Uterus (tissue), 2 donors: ENCODE results near the gene EXD1.
"Not testable (repeated sequence)": the region's sequence is repeated elsewhere in the genome, so short reads cannot be mapped to it uniquely, and the experiment has no call there.

Source experiments
- POLR2A ChIP-seq, 2 donors: fragments of 450-650 bp; IDR thresholded peaks; one replicate each; pipeline ENCODE4 v1.6.1; 2016; ENCODE audit warnings: antibody characterized with exemption in 2 of 2, mild to moderate bottlenecking in 1 of 2, moderate library complexity in 1 of 2
- TF ChIP-seq, protein P1 (sequence below), 4 experiments: fragments of 200-600 bp in 2 of 4; fragments of 450-650 bp in 2 of 4; sonication (generic) in 2 of 4; IDR thresholded peaks; one replicate each; pipeline ENCODE4 v1.5.1; 2016 to 2019; ENCODE audit warnings: antibody characterized with exemption in 4 of 4, mild to moderate bottlenecking in 2 of 4, moderate library complexity in 1 of 4

DNA sequence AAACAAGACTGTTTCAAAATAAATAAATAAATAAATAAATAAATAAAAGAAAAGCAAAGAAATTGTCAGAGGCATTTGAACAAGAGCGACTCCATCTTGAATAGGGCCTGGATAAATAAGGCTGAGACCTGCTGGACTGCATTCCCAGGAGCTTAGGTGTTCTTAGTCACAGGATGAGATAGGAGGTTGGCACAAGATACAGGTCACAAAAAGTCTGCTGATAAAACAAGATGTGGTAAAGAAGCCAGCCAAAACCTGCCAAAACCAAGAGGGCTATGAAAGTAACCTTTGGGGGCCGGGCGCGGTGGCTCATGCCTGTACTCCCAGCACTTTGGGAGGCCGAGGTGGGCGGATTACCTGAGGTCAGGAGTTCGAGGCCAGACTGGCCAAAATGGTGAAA is 91.4 kb downstream of the EXD1 start:
- TF ChIP-seq, protein P1, sequence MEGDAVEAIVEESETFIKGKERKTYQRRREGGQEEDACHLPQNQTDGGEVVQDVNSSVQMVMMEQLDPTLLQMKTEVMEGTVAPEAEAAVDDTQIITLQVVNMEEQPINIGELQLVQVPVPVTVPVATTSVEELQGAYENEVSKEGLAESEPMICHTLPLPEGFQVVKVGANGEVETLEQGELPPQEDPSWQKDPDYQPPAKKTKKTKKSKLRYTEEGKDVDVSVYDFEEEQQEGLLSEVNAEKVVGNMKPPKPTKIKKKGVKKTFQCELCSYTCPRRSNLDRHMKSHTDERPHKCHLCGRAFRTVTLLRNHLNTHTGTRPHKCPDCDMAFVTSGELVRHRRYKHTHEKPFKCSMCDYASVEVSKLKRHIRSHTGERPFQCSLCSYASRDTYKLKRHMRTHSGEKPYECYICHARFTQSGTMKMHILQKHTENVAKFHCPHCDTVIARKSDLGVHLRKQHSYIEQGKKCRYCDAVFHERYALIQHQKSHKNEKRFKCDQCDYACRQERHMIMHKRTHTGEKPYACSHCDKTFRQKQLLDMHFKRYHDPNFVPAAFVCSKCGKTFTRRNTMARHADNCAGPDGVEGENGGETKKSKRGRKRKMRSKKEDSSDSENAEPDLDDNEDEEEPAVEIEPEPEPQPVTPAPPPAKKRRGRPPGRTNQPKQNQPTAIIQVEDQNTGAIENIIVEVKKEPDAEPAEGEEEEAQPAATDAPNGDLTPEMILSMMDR (IDR thresholded peaks at IDR 0.05), result not testable (repeated sequence)
- not testable (repeated sequence) for TF ChIP-seq POLR2A (IDR thresholded peaks at IDR 0.05)
